T-helper 2 cell treated with Interferon-gamma antibody and Interleukin-4, amounts not matched to agents 5 μg/mL and 100 μg/mL, for 36 hours (primary cell): ENCODE results near the gene MMP27.
"Not testable (repeated sequence)": the region's sequence is repeated elsewhere in the genome, so short reads cannot be mapped to it uniquely, and the experiment has no call there.

Experiments
- DNase-seq: peaks from one replicate; pipeline ENCODE4 v3.0.0; 2021; ENCODE audit warnings: low spot score
- H3K27ac Mint-ChIP-seq: one replicate; pipeline ENCODE4 v1.8.0; 2021; ENCODE audit warnings: mild to moderate bottlenecking, mixed read lengths
- H3K27me3 Mint-ChIP-seq: one replicate; pipeline ENCODE4 v1.8.0; 2021; ENCODE audit warnings: low read depth, mixed read lengths
- H3K36me3 Mint-ChIP-seq: one replicate; pipeline ENCODE4 v1.8.0; 2021; ENCODE audit warnings: low read depth, mixed read lengths
- H3K4me1 Mint-ChIP-seq: one replicate; pipeline ENCODE4 v1.8.0; 2021; ENCODE audit warnings: low read depth, mixed read lengths
- H3K4me3 Mint-ChIP-seq: one replicate; pipeline ENCODE4 v1.8.0; 2022; ENCODE audit warnings: mild to moderate bottlenecking, moderate library complexity, mixed read lengths
- H3K9me3 Mint-ChIP-seq: one replicate; pipeline ENCODE4 v1.8.0; 2021; ENCODE audit warnings: mixed read lengths

The MMP27 gene

GRCh38 chr11:102705626-102706025, at the start of gene MMP27:
MMP27 (minus strand) TSS chr11:102705769; CDS start chr11:102705714, 55 bp downstream.
- H3K27me3 Mint-ChIP-seq: peaks cover 6% of the 10 kb centered on the region
- H3K4me1 Mint-ChIP-seq: no peaks in the 10 kb centered on the region
- no peaks in the 10 kb centered on the region for H3K9me3 Mint-ChIP-seq
- no peak for DNase-seq
- no peaks in the 10 kb centered on the region for H3K36me3 Mint-ChIP-seq
- no peak within 1 kb of the TSS for H3K4me3 Mint-ChIP-seq
- no peak within 1 kb of the TSS for H3K27ac Mint-ChIP-seq

GRCh38 chr11:102753267-102753666, 47.7 kb upstream of the MMP27 start:
- DNase-seq: no peak
- Mint-ChIP-seq H3K9me3 (no peaks in the 10 kb centered on the region), H3K27me3 (peaks cover 2% of the 10 kb centered on the region), H3K4me3 (no peak overlapping the region), H3K4me1 (no peaks in the 10 kb centered on the region), H3K36me3 (no peaks in the 10 kb centered on the region), H3K27ac (no peak overlapping the region)

GRCh38 chr11:102751673-102752072, 46.1 kb upstream of the MMP27 start:
- Mint-ChIP-seq H3K27ac (no peak overlapping the region), H3K4me1 (no peaks in the 10 kb centered on the region), H3K4me3 (no peak overlapping the region), H3K27me3 (peaks cover 2% of the 10 kb centered on the region), H3K9me3 (no peaks in the 10 kb centered on the region), H3K36me3 (no peaks in the 10 kb centered on the region)
- no peak for DNase-seq

- H3K4me3 Mint-ChIP-seq: no peak overlapping the region
- no peak for DNase-seq
- H3K9me3 Mint-ChIP-seq: no peaks in the 10 kb centered on the region
- no peaks in the 10 kb centered on the region for H3K4me1 Mint-ChIP-seq
- no peaks in the 10 kb centered on the region for H3K36me3 Mint-ChIP-seq
- peaks cover 2% of the 10 kb centered on the region for H3K27me3 Mint-ChIP-seq
- no peak overlapping the region for H3K27ac Mint-ChIP-seq
Observed at GRCh38 chr11:102749101-102749722, 43.6 kb upstream of the MMP27 start.

- H3K27me3 Mint-ChIP-seq: not testable (repeated sequence)
Observed at GRCh38 chr11:102746746-102747578, 41.4 kb upstream of the MMP27 start.

GRCh38 chr11:102734650-102735049, 29.1 kb upstream of the MMP27 start:
- H3K9me3 Mint-ChIP-seq: no peaks in the 10 kb centered on the region
- no peak overlapping the region for H3K4me3 Mint-ChIP-seq
- H3K27ac Mint-ChIP-seq: no peak overlapping the region
- peaks cover 2% of the 10 kb centered on the region for H3K27me3 Mint-ChIP-seq
- H3K36me3 Mint-ChIP-seq: no peaks in the 10 kb centered on the region
- H3K4me1 Mint-ChIP-seq: no peaks in the 10 kb centered on the region
- no peak for DNase-seq

More at GRCh38 chr11:102746746-102747578, 41.4 kb upstream of the MMP27 start:
- not testable (repeated sequence) for H3K4me3 Mint-ChIP-seq, H3K27ac Mint-ChIP-seq, DNase-seq, H3K36me3 Mint-ChIP-seq, H3K4me1 Mint-ChIP-seq, H3K9me3 Mint-ChIP-seq

- no peaks in the 10 kb centered on the region for H3K36me3 Mint-ChIP-seq
- peaks cover under 1% of the 10 kb centered on the region for H3K27me3 Mint-ChIP-seq
- H3K4me1 Mint-ChIP-seq: no peaks in the 10 kb centered on the region
- peak; percentile 23 for DNase-seq
- no peak overlapping the region for H3K4me3 Mint-ChIP-seq
- H3K27ac Mint-ChIP-seq: no peak overlapping the region
- no peaks in the 10 kb centered on the region for H3K9me3 Mint-ChIP-seq
Observed at GRCh38 chr11:102733232-102733875, 27.8 kb upstream of the MMP27 start.

- not testable (repeated sequence) for H3K4me3 Mint-ChIP-seq, H3K27me3 Mint-ChIP-seq, H3K36me3 Mint-ChIP-seq, DNase-seq, H3K4me1 Mint-ChIP-seq, H3K9me3 Mint-ChIP-seq, H3K27ac Mint-ChIP-seq
Observed at GRCh38 chr11:102730944-102731343, 25.4 kb upstream of the MMP27 start.

- no peaks in the 10 kb centered on the region for H3K9me3 Mint-ChIP-seq
- H3K4me1 Mint-ChIP-seq: no peaks in the 10 kb centered on the region
Observed at GRCh38 chr11:102729849-102730815, 24.6 kb upstream of the MMP27 start.

GRCh38 chr11:102727890-102728289, 22.3 kb upstream of the MMP27 start:
- Mint-ChIP-seq H3K4me1 (no peaks in the 10 kb centered on the region), H3K4me3 (no peak overlapping the region), H3K36me3 (no peaks in the 10 kb centered on the region), H3K27ac (no peak overlapping the region), H3K9me3 (no peaks in the 10 kb centered on the region), H3K27me3 (no peaks in the 10 kb centered on the region)
- DNase-seq: no peak

More at GRCh38 chr11:102729849-102730815, 24.6 kb upstream of the MMP27 start:
- Mint-ChIP-seq H3K36me3 (no peaks in the 10 kb centered on the region), H3K27me3 (no peaks in the 10 kb centered on the region), H3K4me3 (no peak overlapping the region), H3K27ac (no peak overlapping the region)
- DNase-seq: no peak

GRCh38 chr11:102724904-102725500, 19.4 kb upstream of the MMP27 start, which contains the start of gene MMP8:
MMP8 (minus strand) TSS chr11:102724954; CDS start chr11:102724855, 99 bp downstream.
- no peak for DNase-seq
- Mint-ChIP-seq H3K9me3 (no peaks in the 10 kb centered on the region), H3K36me3 (no peaks in the 10 kb centered on the region), H3K27me3 (no peaks in the 10 kb centered on the region), H3K4me3 (no peak within 1 kb of the TSS), H3K4me1 (no peaks in the 10 kb centered on the region), H3K27ac (no peak within 1 kb of the TSS)

GRCh38 chr11:102722821-102723220, 17.3 kb upstream of the MMP27 start:
- no peak overlapping the region for H3K27ac Mint-ChIP-seq

More at GRCh38 chr11:102722821-102723220, 17.3 kb upstream of the MMP27 start:
- DNase-seq: no peak
- no peaks in the 10 kb centered on the region for H3K4me1 Mint-ChIP-seq
- H3K27me3 Mint-ChIP-seq: no peaks in the 10 kb centered on the region
- H3K4me3 Mint-ChIP-seq: no peak overlapping the region
- H3K9me3 Mint-ChIP-seq: no peaks in the 10 kb centered on the region
- H3K36me3 Mint-ChIP-seq: no peaks in the 10 kb centered on the region
